HG02884 (cell line): ENCODE results near the gene SLC24A4.
A peak's percentile ranks its signal among the peaks of the same experiment; 100 is the strongest.

Source experiments
- ATAC-seq: cut with Tn5 transposase; IDR thresholded peaks from one replicate; pipeline ENCODE4 v1.9.1; 2021; ENCODE audit warnings: mild to moderate bottlenecking, moderate library complexity; ENCODE audit not compliant: unreplicated experiment

The SLC24A4 gene

DNA sequence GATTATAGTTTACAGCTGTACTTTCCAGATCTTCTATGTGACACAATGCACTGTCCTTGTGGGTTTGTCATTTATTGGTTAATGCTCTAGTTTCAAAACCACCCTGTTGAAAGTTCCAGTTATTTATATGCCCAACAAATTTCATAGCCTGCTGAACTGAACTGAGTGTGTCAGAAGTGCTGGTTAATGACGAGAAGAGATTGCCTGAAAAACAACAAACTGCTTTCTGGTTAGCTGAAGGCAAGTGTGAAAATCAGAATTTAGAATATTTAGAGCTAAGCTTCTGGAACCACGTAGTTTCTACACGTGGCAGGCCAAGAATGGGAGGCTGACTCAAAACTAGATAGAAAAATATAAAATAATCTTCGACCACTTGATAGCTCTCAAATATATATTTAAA is 171.5 kb downstream of the SLC24A4 start:
- no peak for ATAC-seq

DNA sequence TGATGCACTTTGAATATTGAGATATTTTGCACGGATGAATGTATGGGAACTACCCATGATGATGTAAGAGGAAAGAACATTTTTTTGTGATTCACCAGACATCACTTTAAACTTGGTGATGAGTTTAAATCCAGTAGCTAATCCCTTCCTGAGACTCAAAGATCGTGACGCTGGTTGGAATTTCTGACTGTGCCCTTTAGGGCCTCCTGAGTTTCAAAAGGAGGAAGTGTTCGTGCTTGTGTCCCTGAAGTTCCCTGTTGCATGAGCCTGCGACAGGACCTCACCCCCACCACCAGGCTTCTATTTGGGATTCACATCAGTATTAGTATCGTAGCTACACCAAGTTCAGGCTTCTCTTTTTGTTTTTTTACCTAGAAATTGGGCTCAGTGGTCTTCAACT is 172.1 kb downstream of the SLC24A4 start:
- no peak for ATAC-seq

DNA sequence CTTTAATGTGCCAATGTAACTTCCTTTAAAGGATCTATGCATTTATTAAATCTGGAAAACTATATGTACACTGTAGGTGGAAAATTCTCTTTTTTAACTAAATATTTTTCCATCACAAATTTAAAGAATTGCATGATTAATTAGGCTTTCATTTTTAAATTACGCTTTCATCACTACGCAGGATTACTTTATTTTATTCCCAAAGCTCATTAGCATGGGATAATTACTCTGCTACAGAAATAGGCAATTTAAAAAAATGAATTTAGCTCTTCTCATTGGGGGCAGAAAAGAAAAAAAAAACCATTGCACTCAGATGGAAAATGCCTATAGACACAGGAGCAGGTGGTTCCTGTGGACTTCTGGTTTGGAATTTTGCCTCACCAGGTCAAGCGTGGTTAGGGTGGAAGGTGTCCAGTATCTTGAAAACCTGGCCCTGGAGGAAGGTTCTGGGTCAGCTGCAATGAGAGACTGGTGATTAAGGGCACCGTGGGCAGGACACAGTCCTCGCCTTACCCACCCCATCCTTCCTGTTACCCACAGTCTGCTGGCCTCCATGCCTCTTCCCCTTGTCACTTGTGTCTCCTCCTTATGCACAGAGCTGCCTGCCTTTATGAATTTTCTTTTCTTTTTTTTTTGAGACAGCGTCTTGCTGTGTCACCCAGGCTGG is 173.4 kb downstream of the SLC24A4 start:
- ATAC-seq, result no peak

DNA sequence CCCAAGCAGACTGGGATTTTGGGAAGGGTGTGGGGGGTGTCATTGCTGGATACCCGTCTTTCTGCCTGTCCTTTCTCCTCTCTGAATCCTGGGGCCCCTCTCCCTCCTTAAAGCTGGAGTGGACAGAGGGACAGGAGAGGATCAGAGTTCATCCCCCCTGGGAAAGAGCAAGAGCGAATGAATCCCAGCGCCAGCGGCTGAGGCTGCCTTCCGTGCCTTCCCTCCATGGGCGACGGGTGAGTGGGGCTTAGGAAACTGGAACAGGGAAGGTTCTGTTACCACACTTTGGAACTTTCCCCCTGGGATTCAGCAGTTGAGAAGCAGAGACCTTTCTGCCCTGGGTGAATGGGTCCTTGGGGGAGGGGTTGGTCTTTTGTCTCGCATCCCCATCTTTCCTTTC is 174.4 kb downstream of the SLC24A4 start:
- no peak for ATAC-seq

DNA sequence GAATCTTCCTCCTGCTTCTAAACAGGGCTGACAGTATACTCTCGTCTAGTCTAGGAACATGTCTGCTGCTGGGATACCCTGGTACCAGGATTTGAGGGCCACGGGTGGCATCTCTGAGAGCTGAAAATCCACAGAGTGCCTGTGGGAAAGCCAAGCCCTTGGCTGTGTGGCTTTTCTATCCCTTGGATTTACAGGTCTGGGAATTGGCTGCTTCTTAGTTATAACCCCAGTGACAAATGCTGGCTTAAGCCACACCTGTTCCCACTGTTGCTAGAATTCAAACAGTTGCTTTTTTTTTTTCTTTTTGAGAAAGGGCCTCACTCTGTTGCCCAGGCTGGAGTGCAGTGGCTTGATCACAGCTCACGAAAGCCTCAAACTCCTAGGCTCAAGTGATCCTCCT is 176.3 kb downstream of the SLC24A4 start:
- ATAC-seq, result no peak

DNA sequence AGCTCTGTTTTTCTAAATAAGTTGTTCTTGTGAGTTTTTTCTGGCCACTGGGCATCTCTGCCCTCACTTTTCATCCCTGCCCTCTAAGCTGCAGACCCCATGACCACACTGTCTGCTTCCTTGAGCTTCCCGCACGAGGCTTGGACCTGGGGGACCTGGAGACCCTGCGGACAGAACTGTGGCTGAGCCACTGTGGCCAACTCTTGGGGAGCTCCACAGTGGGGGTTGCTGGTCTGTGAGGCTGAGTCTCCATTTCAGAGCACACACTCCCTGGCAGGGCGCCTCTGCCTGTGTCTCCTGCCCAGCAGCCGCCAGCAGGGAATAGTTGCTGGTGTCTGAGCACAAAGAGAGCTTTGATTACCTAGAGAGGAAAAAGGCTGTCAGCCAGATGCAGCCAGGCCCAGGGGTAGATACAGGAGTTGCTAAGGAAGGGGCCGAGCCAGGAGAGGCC is 177.6 kb downstream of the SLC24A4 start:
- no peak for ATAC-seq

DNA sequence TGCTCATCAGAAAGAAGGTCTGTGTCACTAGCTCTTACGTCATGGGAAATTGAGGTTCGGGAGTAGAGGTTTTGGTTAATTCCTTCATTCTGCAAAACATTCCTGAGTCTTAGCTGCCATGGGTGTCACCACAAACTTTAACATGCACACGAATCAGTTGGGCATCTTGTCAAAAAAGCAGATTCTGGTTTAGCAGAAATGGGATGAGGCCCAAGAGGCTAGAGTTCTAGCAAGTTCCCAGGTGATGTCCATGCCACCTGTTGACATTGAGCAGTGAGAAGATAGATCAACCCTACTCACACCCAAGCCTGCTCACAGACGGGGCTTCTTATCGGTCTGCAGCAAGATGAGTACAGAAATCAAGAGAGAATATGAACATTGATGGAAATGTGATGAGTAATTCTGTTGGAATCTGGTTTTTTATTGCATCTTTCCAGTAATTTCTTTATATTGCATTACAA is 179.0 kb downstream of the SLC24A4 start:
- no peak for ATAC-seq

DNA sequence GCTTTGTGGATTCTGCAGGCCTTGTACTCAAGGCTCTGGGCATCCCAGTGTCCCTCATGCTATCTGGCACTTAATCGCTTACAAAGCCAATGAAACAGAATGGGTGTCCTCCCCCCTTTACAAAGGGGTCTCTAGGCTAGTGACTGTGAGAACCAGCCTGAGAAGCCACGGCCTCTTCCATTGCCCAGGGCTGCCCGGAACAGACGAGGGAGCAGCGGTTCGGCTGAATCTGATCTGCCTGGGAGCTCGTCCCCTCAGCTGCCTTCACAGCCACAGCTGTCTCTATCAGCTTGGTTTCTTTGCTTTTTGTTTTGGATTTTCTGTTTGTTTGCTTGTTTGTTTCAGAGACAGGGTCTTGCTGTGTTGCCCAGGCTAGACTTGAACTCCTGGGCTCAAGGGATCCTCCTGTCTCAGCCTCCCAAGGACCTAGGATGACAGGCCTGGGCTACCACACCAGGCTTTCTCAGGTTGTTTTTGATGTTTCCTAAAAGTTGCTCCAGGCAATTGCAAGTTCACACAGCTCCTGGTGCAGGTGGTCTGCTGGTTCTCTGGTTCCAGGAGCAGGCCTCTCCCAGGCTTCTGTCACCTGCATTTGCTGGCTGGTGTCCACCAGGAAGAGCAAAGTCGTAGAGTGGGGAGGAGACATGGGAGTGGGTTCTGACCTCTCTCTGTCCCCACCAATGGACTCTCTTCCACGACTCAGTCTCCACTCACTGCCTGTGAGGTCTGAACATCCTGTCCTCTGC is 179.7 kb downstream of the SLC24A4 start:
- no peak for ATAC-seq

DNA sequence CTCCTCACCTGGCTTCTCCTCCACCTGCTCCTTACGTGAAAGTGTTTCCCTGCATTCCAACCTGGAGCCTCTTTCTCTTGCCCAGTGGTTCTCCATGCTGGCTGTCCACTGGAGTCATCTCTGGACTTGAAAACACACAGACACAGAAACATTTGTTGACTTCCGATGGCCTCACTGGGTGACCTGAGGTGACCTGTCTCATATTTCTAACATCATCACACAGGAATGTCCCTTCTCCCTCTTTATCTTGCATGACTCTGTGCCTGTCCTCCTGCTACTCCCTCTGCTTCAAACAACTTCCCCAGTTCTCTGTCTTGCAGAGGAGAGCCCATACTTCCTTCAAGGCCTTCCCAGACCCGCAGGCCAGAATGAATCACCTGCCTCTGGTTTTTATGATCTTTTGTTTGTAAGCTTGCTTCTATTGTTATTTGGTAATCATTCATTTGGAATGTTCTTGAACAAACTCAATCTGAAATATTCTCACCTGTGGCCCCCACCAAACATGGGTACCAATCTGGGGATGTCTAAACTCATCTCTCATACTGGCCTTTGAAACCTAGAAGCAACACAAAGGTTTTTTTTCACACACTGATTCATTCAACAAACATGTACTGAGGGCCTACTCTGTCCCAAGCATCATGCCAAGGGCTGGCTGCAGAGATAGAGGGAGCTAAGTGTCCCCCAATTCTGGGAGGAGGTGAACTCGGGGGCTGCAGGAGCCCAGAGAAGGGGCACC is 181.0 kb downstream of the SLC24A4 start:
- no peak for ATAC-seq

GRCh38 chr14:92505826-92506225 is 182.9 kb downstream of the SLC24A4 start:
- ATAC-seq, result no peak

GRCh38 chr14:92506231-92506630 is 183.3 kb downstream of the SLC24A4 start:
- no peak for ATAC-seq

DNA sequence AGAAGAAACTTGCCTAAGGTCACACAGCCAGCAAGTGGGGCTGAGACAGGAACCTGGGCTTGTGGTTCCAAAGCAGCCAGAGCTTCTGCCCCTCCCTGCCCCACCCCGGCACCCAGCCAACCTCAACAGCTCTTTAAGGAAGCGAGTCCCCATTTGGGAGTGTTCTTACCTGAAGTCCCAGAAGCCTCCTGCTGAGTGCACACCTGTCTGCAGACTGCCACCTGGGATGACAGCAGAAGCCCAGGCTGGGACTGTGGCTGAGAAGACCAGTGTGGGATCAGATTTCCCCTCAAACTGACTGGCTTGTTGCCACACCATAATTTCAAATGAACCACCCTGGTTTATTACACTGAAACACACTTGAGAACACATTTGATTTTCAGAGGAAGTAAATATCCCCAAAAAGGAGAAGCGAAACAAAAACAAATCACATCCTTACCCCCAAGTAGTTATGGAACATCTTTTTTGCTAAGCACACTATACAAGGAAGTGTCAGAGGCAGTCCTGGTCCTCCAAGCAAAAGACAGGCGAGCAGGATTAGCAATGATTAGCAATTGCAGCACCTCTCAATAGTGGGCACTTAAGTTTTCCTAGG is 184.3 kb downstream of the SLC24A4 start:
- ATAC-seq, result no peak

- ATAC-seq, result no peak
These were observed 188.0 kb downstream of the SLC24A4 start for GRCh38 chr14:92510972-92511371.

GRCh38 chr14:92511453-92512238 is 188.7 kb downstream of the SLC24A4 start:
- ATAC-seq, result no peak

DNA sequence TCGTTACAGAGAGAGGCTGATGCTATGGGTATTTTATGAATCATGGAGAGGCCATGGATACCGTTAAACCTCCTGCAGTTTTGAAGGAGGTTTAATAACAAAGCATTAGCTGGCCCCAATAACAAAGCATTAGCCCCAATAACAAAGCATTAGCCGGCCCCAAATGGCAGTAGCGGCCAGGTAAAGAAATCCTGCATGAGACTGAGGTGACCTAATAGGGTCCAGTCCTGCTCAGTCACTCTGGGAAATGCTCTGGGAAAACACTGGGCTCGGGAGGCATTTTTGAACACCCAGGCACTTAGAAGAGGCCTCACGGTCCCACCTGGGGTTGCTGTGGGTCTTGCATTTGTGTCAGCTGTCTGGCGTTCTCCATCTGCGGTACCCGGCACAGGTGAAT is 189.8 kb downstream of the SLC24A4 start:
- no peak for ATAC-seq

DNA sequence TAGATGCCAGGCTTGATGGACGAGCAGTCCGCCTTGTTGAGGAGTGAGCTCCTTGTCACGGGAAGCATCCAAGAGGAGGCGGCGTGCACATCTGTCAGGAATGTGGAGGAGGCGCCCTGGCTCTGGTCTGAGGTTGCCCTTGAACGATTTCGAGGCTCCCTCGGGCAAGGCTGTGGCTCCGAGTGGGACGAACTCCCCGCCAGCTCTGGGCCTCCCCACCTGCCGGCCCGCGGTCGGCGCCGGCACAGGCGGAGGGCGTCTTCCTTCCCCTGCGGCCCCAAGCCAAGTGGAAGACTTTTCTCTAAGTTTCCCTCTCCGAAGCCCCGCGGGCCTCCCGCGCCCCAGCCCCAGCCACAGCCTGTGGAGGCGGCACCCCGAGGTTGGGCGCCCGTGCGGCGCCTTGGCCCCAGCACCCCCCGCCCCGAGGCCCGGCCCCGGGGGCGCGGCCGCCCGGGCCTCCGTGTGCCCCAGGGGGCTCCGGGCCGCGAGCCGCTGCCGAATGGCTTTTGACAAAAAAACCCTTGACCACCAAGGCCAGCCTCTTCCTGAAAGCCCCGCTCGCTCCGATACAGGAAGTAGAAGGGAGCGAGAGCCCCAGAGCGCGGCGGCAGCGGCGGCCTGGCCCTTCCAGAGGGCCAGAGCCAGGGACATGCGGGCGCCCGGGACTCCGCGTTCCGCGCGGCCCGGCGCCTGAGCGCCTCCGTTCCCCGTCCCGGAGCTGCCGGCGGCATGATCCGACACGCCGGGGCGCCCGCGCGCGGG is 190.4 kb downstream of the SLC24A4 start, which contains the start of gene RIN3:
RIN3 (plus strand) TSS at position 578 of the 762 bp plus-strand sequence; CDS start at position 730, 152 bp downstream.
- peak; percentile 70 for ATAC-seq

- peak; percentile 27 for ATAC-seq
These were observed 191.2 kb downstream of the SLC24A4 start for GRCh38 chr14:92513966-92514843.

DNA sequence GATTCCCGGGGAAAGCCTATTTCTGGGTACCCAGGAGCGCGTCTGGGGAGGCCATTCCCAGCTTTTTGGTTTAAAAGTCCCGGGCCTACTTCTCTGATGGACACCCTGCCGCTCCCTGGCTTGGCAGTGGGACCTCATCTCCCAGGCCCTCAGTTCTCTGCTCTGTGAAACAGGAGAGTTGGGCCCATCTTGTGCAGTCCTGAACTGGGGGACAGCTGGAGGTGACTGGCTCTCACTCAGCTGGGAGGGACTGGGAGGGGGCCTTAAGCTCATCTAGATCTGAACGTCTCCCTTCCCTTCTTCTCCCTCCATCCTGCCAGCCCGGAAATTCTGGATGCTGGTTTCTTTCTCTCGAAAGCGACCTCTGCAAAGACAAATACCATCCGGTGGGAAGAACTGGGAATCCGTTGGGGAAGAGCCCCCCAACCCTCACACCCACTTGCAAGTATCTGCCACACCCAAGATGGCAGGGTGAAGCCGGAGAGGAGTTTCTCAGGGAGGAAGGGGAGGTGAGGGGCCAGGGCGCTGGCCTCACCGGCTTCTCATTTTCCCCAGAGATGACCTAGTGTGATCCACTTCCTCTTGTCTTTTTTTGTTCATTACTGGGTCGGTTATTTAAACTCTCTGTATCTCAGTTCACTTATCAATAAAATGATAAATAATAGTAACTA is 192.0 kb downstream of the SLC24A4 start:
- ATAC-seq, result no peak
